Chondrocyte (in vitro differentiated cells): ENCODE measurements around the gene CIC. TPM values are rescaled to one million over a fixed set of nuclear protein-coding genes. Genes with fewer than 3 reads are reported as not detected.
A peak's percentile ranks its signal among the peaks of the same experiment; 100 is the strongest.

ENCODE experiments used
- DNase-seq: peaks from one replicate; pipeline ENCODE4 v3.0.0; 2021; ENCODE audit warnings: mixed read lengths, low spot score
- H3K27ac Mint-ChIP-seq: one replicate; pipeline ENCODE4 v1.8.0; 2021; ENCODE audit warnings: mild to moderate bottlenecking, moderate library complexity, mixed read lengths; ENCODE audit not compliant: unreplicated experiment
- H3K27me3 Mint-ChIP-seq: 2 replicates; pipeline ENCODE4 v1.8.0; 2021; ENCODE audit warnings: low read depth, mixed read lengths
- H3K36me3 Mint-ChIP-seq: 2 replicates; pipeline ENCODE4 v1.8.0; 2021; ENCODE audit warnings: low read depth, mixed read lengths
- H3K4me1 Mint-ChIP-seq: 2 replicates; pipeline ENCODE4 v1.8.0; 2021; ENCODE audit warnings: low read depth, mild to moderate bottlenecking, mixed read lengths
- H3K4me3 Mint-ChIP-seq: one replicate; pipeline ENCODE4 v1.8.0; 2021; ENCODE audit warnings: mild to moderate bottlenecking, moderate library complexity, mixed read lengths; ENCODE audit not compliant: unreplicated experiment
- H3K9me3 Mint-ChIP-seq: 2 replicates; pipeline ENCODE4 v1.8.0; 2021; ENCODE audit warnings: low read depth, mixed read lengths
- CTCF ChIP-seq: fragments of 200-600 bp; sonication (generic); IDR thresholded peaks from 2 replicates; pipeline ENCODE4 v1.5.0; 2021; ENCODE audit warnings: antibody characterized with exemption, mild to moderate bottlenecking, moderate library complexity
- total RNA-seq: library from RNA; stranded (reverse); gene quantifications from 3 replicates; pipeline ENCODE4 v1.2.1, GENCODE V29; 2021

Gene CIC
- total RNA-seq, 1 donor from 2014 or later = 83.6 TPM

GRCh38 chr19:42290523-42291434, 21.7 kb downstream of the CIC start:
- Mint-ChIP-seq H3K27ac (no peak overlapping the region), H3K36me3 (peaks cover 17% of the 10 kb centered on the region), H3K4me3 (no peak overlapping the region), H3K4me1 (peaks cover 7% of the 10 kb centered on the region), H3K9me3 (no peaks in the 10 kb centered on the region), H3K27me3 (no peaks in the 10 kb centered on the region)
- TF ChIP-seq CTCF = peak; percentile 68
- peak; percentile 88 for DNase-seq

- H3K4me3 Mint-ChIP-seq = no peak overlapping the region
- no peak for DNase-seq
- peaks cover 14% of the 10 kb centered on the region for H3K36me3 Mint-ChIP-seq
- H3K27me3 Mint-ChIP-seq = no peaks in the 10 kb centered on the region
- H3K27ac Mint-ChIP-seq = no peak overlapping the region
- H3K4me1 Mint-ChIP-seq = peaks cover under 1% of the 10 kb centered on the region
- no peaks in the 10 kb centered on the region for H3K9me3 Mint-ChIP-seq
- TF ChIP-seq CTCF = no peak
Observed at GRCh38 chr19:42291435-42291810, 22.4 kb downstream of the CIC start.

- no peak for DNase-seq
- peaks cover 15% of the 10 kb centered on the region for H3K36me3 Mint-ChIP-seq
Observed at GRCh38 chr19:42292042-42292960, 23.2 kb downstream of the CIC start.

GRCh38 chr19:42292963-42293362, 23.9 kb downstream of the CIC start:
- Mint-ChIP-seq H3K27me3 (no peaks in the 10 kb centered on the region), H3K27ac (no peak overlapping the region), H3K4me3 (no peak overlapping the region), H3K9me3 (no peaks in the 10 kb centered on the region), H3K4me1 (no peaks in the 10 kb centered on the region), H3K36me3 (peaks cover 15% of the 10 kb centered on the region)
- no peak for TF ChIP-seq CTCF
- DNase-seq = peak; percentile 91

More at GRCh38 chr19:42292042-42292960, 23.2 kb downstream of the CIC start:
- H3K4me1 Mint-ChIP-seq = no peaks in the 10 kb centered on the region
- no peak for TF ChIP-seq CTCF
- no peak overlapping the region for H3K4me3 Mint-ChIP-seq
- H3K27ac Mint-ChIP-seq = no peak overlapping the region
- no peaks in the 10 kb centered on the region for H3K9me3 Mint-ChIP-seq
- no peaks in the 10 kb centered on the region for H3K27me3 Mint-ChIP-seq

- peak; percentile 38 for TF ChIP-seq CTCF
- Mint-ChIP-seq H3K9me3 (no peaks in the 10 kb centered on the region), H3K27ac (no peak overlapping the region), H3K36me3 (peaks cover 13% of the 10 kb centered on the region), H3K4me3 (no peak overlapping the region), H3K4me1 (no peaks in the 10 kb centered on the region), H3K27me3 (no peaks in the 10 kb centered on the region)
- DNase-seq = peak; percentile 95
Observed at GRCh38 chr19:42293540-42293939, 24.5 kb downstream of the CIC start.
